ENCODE measurements around the gene RYR1.
A peak's percentile ranks its signal among the peaks of the same experiment; 100 is the strongest.

- TF ChIP-seq CTCF (conservative IDR thresholded peaks at IDR 0.05; ENCODE audit: low read length) = peak; percentile 91
- no peak for TF ChIP-seq EZH2phosphoT487 (IDR thresholded peaks at IDR 0.05; ENCODE audit: borderline replicate concordance, low read depth, low read length)
Observed at GRCh38 chr19:38634757-38635482, 201.4 kb downstream of the RYR1 start.

Measured in OCI-LY7 (cell line).